ENCODE measurements around the gene JMJD4.

JMJD4 gene

GRCh38 chr1:227731696-227732585, 3.2 kb downstream of the JMJD4 start:
- Histone ChIP-seq H3K27me3 (replicated peaks; ENCODE audit: insufficient read depth, low read length) (no peaks in the 10 kb centered on the region), H3K27ac (ENCODE audit: low read length) (no peak overlapping the region), H3K4me2 (ENCODE audit: low read depth, low read length) (no peak overlapping the region), H2AFZ (ENCODE audit: low read length) (no peak overlapping the region), H3K9me3 (replicated peaks; ENCODE audit: insufficient read depth, low read length) (no peaks in the 10 kb centered on the region), H3K9ac (ENCODE audit: low read length) (no peak overlapping the region), H4K20me1 (ENCODE audit: insufficient read depth, low read length) (no peaks in the 10 kb centered on the region), H3K4me1 (ENCODE audit: low read length) (peaks cover 28% of the 10 kb centered on the region), H3K9me2 (replicated peaks; ENCODE audit: insufficient read depth, low read length) (no peaks in the 10 kb centered on the region), H3K36me3 (replicated peaks; ENCODE audit: insufficient read depth, low read length) (0 out of 2 replicates have a peak, but pooled peaks cover 12% of the 10 kb centered on the region), H3K4me3 (ENCODE audit: low read length) (no peak overlapping the region), H3K79me2 (ENCODE audit: low read length) (peaks cover 49% of the 10 kb centered on the region), H3F3A (ENCODE audit: insufficient read depth, low read length) (peaks cover 25% of the 10 kb centered on the region)
- DNase-seq, result no peak
- TF ChIP-seq EZH2 (optimal IDR thresholded peaks at IDR 0.05; ENCODE audit: low read depth, low read length) (no peak), CTCF (IDR thresholded peaks at IDR 0.05; ENCODE audit: low read length) (no peak), EZH2phosphoT487 (IDR thresholded peaks at IDR 0.05; ENCODE audit: low read length) (no peak)

- H3K9ac ChIP-seq (ENCODE audit: low read length), result no peak overlapping the region
- DNase-seq, result no peak
- no peak for TF ChIP-seq EZH2phosphoT487 (IDR thresholded peaks at IDR 0.05; ENCODE audit: low read length)
- TF ChIP-seq CTCF (IDR thresholded peaks at IDR 0.05; ENCODE audit: low read length), result no peak
- no peak for TF ChIP-seq EZH2 (optimal IDR thresholded peaks at IDR 0.05; ENCODE audit: low read depth, low read length)
- H3F3A ChIP-seq (ENCODE audit: insufficient read depth, low read length), result peaks cover 25% of the 10 kb centered on the region
- no peak overlapping the region for H3K4me3 ChIP-seq (ENCODE audit: low read length)
- no peak overlapping the region for H2AFZ ChIP-seq (ENCODE audit: low read length)
- no peaks in the 10 kb centered on the region for H3K27me3 ChIP-seq (replicated peaks; ENCODE audit: insufficient read depth, low read length)
- no peak overlapping the region for H3K4me2 ChIP-seq (ENCODE audit: low read depth, low read length)
- no peaks in the 10 kb centered on the region for H3K9me3 ChIP-seq (replicated peaks; ENCODE audit: insufficient read depth, low read length)
- H3K9me2 ChIP-seq (replicated peaks; ENCODE audit: insufficient read depth, low read length), result no peaks in the 10 kb centered on the region
- peaks cover 28% of the 10 kb centered on the region for H3K4me1 ChIP-seq (ENCODE audit: low read length)
- peaks cover 43% of the 10 kb centered on the region for H3K79me2 ChIP-seq (ENCODE audit: low read length)
- H4K20me1 ChIP-seq (ENCODE audit: insufficient read depth, low read length), result no peaks in the 10 kb centered on the region
- H3K36me3 ChIP-seq (replicated peaks; ENCODE audit: insufficient read depth, low read length), result 0 out of 2 replicates have a peak, but pooled peaks cover 12% of the 10 kb centered on the region
- no peak overlapping the region for H3K27ac ChIP-seq (ENCODE audit: low read length)
These were observed 3.8 kb downstream of the JMJD4 start for GRCh38 chr1:227731241-227731677.

- Histone ChIP-seq H3K79me2 (ENCODE audit: low read length) (peaks cover 37% of the 10 kb centered on the region), H3F3A (ENCODE audit: insufficient read depth, low read length) (peaks cover 25% of the 10 kb centered on the region), H3K9me3 (replicated peaks; ENCODE audit: insufficient read depth, low read length) (no peaks in the 10 kb centered on the region), H3K9me2 (replicated peaks; ENCODE audit: insufficient read depth, low read length) (no peaks in the 10 kb centered on the region), H3K4me2 (ENCODE audit: low read depth, low read length) (no peak overlapping the region; the same call in 1 of the 2 replicates), H3K36me3 (replicated peaks; ENCODE audit: insufficient read depth, low read length) (0 out of 2 replicates have a peak, but pooled peaks cover 12% of the 10 kb centered on the region), H3K27me3 (replicated peaks; ENCODE audit: insufficient read depth, low read length) (no peaks in the 10 kb centered on the region), H3K4me3 (ENCODE audit: low read length) (no peak overlapping the region), H3K4me1 (ENCODE audit: low read length) (peaks cover 28% of the 10 kb centered on the region), H3K27ac (ENCODE audit: low read length) (no peak overlapping the region), H4K20me1 (ENCODE audit: insufficient read depth, low read length) (no peaks in the 10 kb centered on the region), H3K9ac (ENCODE audit: low read length) (no peak overlapping the region), H2AFZ (ENCODE audit: low read length) (no peak overlapping the region)
- no peak for DNase-seq
- TF ChIP-seq EZH2 (optimal IDR thresholded peaks at IDR 0.05; ENCODE audit: low read depth, low read length) (no peak), CTCF (IDR thresholded peaks at IDR 0.05; ENCODE audit: low read length) (no peak), EZH2phosphoT487 (IDR thresholded peaks at IDR 0.05; ENCODE audit: low read length) (no peak)
These were observed 4.4 kb downstream of the JMJD4 start for GRCh38 chr1:227730630-227731151.

Measured in MM.1S (cell line).